Mucosa of rectum (tissue), 2 donors: ENCODE data around the gene NALCN.

Experiments
- H3K27ac ChIP-seq, 2 donors: one replicate each; pipeline ENCODE4 v1.7.0; 2013; ENCODE audit warnings: inconsistent platforms in 2 of 2, low read depth in 2 of 2, low read length in 2 of 2
- H3K27me3 ChIP-seq, 2 donors: one replicate each; pipeline ENCODE4 v1.7.0; 2013; ENCODE audit warnings: low read length in 2 of 2; ENCODE audit not compliant: control insufficient read depth in 2 of 2, insufficient read depth in 2 of 2
- H3K36me3 ChIP-seq, 2 donors: one replicate each; pipeline ENCODE4 v1.7.0; 2013; ENCODE audit warnings: low read length in 2 of 2; ENCODE audit not compliant: control insufficient read depth in 2 of 2, insufficient read depth in 2 of 2
- H3K4me1 ChIP-seq, 2 donors: one replicate each; pipeline ENCODE4 v1.7.0; 2013; ENCODE audit warnings: low read length in 2 of 2, mild to moderate bottlenecking in 1 of 2; ENCODE audit not compliant: control insufficient read depth in 2 of 2, insufficient read depth in 2 of 2
- H3K4me3 ChIP-seq, 2 donors: one replicate each; pipeline ENCODE4 v1.7.0; 2013; ENCODE audit warnings: low read length in 2 of 2
- H3K9ac ChIP-seq, 2 donors: one replicate each; pipeline ENCODE4 v1.7.0; 2013; ENCODE audit warnings: low read length in 2 of 2, low read depth in 1 of 2, mild to moderate bottlenecking in 1 of 2
- H3K9me3 ChIP-seq, 2 donors: one replicate each; pipeline ENCODE4 v1.7.0; 2013; ENCODE audit warnings: low read length in 2 of 2; ENCODE audit not compliant: control insufficient read depth in 2 of 2
- donor health status: healthy.
- donor health status: Normal muscosa, but diverticular disease.

Gene NALCN

DNA sequence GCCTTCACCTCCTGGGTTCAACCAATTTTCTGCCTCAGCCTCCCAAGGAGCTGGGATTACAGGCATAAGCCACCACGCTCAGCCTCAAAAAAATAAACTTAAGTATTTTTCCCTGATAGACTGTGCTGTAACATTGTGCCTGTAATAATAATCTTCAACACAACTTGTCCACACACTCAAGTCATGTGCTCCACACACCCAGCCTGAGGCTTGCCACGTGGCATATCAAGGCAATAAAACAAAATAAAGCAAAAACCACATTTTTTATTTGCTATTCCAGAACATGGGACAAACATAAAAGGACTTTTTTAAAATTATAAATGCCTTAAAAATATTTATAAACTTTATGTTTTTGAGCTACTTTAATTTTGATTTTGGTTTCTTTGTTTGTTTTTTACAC is 115.8 kb downstream of the NALCN start:
- Histone ChIP-seq H3K27me3 (no peaks in the 10 kb centered on the region), H3K27ac (no peak overlapping the region), H3K9ac (no peak overlapping the region), H3K4me1 (no peaks in the 10 kb centered on the region), H3K4me3 (no peak overlapping the region), H3K9me3 (no peaks in the 10 kb centered on the region), H3K36me3 (no peaks in the 10 kb centered on the region)

DNA sequence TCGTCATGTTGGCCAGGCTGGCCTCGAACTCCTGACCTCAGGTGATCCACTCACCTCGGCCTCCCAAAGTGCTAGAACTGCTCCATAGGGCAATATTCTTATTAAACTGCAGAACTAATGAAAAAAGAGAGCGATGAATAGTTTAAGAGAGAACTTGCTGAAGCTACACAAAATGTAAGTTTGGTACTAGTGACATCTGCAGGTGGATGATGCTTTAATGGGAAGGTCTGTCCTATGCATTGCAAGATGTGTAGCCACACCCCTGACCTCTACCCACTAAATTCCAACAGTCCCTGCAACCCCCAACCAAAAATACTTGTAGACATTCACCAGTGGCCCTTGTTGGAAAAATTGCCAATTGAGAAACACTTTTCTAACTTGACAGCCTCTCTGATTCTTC is 117.8 kb downstream of the NALCN start:
- no peaks in the 10 kb centered on the region for H3K27me3 ChIP-seq
- no peak overlapping the region for H3K27ac ChIP-seq
- no peaks in the 10 kb centered on the region for H3K9me3 ChIP-seq
- no peaks in the 10 kb centered on the region for H3K36me3 ChIP-seq
- no peak overlapping the region for H3K4me3 ChIP-seq
- no peak overlapping the region for H3K9ac ChIP-seq
- no peaks in the 10 kb centered on the region for H3K4me1 ChIP-seq

DNA sequence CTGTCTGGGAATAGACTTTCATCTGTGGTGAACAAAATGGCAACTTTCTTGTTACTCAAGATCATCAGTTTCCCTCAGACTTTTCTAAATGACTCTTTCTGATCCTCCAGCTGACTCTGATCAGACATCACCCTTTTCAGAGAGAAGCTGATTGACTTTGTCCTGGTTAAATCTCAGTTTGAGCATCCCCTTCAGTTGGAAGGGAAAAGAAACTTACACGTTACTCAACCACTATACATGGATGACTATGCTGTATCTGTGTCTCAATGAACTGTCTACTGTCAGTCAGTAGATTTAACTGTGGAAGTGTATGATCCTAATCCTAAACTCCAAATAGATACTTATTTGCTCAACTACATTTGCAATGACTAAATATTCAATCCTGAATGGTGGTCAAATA is 118.5 kb downstream of the NALCN start:
- no peaks in the 10 kb centered on the region for H3K36me3 ChIP-seq
- no peak overlapping the region for H3K4me3 ChIP-seq
- no peaks in the 10 kb centered on the region for H3K27me3 ChIP-seq
- H3K9ac ChIP-seq = no peak overlapping the region
- no peaks in the 10 kb centered on the region for H3K9me3 ChIP-seq
- H3K27ac ChIP-seq = no peak overlapping the region
- H3K4me1 ChIP-seq = no peaks in the 10 kb centered on the region

DNA sequence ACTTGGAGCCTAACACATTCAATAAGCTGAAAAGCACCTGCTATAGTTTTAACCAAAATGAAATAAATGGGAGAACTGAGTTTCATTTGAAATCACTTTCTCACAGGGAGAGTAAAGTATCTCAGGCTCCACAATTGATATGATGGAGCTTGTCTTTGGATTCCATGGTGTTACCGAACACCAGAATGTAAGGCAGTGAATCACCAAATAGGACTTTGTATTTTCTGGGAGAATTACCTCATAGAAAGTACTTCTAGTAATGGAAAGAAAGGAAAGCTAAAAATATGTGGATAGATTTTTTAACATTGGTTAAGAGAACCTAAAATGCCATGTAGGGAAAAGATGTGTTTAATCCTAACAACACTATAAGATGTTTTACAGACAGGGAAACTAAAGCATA is 123.6 kb downstream of the NALCN start:
- no peaks in the 10 kb centered on the region for H3K4me1 ChIP-seq
- no peak overlapping the region for H3K4me3 ChIP-seq
- no peaks in the 10 kb centered on the region for H3K27me3 ChIP-seq
- H3K27ac ChIP-seq = no peak overlapping the region
- H3K9ac ChIP-seq = no peak overlapping the region
- H3K36me3 ChIP-seq = no peaks in the 10 kb centered on the region
- H3K9me3 ChIP-seq = no peaks in the 10 kb centered on the region

DNA sequence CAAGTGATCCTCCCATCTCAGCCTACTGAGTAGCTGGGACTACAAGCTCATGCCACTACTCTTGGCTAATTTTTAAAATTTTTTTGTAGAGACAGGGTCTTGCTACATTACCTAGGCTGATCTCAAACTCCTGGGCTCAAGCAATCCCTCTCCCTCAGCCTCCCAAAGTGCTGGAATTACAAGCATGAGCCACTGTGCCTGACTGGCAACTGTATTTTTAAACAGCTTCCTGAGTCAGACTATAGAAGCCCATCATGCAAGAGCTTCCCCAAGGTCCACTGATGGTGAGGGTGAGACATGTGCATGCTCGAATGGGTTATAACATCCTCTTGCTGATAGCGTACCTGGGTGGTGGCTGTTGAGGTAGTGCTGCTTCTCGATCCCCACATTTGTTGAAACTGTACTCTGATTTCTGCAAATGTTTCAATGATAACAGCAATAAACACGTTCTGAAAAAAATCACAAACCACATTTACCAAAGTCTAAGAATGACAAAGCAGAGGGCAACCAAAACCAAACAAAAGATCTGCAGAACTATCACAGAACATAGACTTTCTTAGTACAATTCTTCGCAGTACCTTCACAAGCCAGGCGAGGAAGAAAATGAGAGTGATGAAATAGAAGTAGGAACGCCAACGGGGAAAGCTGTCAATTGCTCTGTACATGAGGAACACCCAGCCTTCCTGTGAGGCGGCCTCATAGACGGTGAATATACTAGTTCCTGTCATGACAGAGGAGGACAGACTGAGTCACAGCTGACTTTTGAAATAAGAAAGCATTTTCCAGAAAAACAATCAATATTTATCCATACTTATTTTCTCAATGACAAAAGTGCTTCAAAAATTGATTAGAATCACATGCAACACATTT is 124.4 kb downstream of the NALCN start:
- Histone ChIP-seq H3K9me3 (no peaks in the 10 kb centered on the region), H3K4me3 (no peak overlapping the region), H3K9ac (no peak overlapping the region), H3K36me3 (no peaks in the 10 kb centered on the region), H3K4me1 (no peaks in the 10 kb centered on the region), H3K27me3 (no peaks in the 10 kb centered on the region), H3K27ac (no peak overlapping the region)

DNA sequence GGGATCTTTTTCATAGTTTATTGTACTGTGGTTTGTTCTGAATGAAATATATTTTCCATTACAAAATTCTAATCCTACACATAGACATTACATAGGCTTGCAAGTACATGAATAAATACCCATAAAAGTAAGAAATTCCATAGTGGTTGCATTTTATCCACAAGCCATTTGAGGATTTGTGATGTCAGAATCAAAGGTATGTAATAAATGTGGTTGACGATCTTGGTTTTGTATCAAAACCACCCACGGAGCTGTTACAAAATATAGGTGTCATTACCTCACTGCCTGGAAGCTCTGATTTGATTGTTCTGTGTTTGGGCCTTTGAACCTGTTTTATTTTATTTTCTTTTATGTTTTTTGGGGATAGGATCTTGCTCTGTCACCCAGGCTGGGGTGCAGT is 125.1 kb downstream of the NALCN start:
- Histone ChIP-seq H3K27ac (no peak overlapping the region), H3K36me3 (no peaks in the 10 kb centered on the region), H3K27me3 (no peaks in the 10 kb centered on the region), H3K9me3 (no peaks in the 10 kb centered on the region), H3K4me3 (no peak overlapping the region), H3K9ac (no peak overlapping the region), H3K4me1 (no peaks in the 10 kb centered on the region)

DNA sequence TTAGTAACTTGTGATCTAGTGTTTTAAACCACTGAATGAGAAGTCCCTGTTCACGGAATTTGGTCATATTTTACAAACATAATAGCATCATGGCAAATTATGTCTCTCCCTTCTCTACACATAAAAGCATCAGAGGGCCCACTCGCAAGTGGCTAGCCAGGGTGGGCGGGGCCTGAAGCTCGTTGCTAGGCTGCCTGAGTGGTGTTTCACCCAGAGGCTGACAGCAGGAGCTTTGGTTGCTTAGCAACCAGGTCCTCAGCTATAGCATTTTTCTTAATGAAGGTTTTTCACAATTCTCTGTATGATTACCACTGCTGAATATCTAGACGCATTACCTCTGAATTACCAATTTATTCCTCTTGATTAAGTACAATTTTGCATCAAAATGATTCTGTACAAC is 126.5 kb downstream of the NALCN start:
- Histone ChIP-seq H3K9ac (no peak overlapping the region), H3K4me3 (no peak overlapping the region), H3K9me3 (no peaks in the 10 kb centered on the region)

DNA sequence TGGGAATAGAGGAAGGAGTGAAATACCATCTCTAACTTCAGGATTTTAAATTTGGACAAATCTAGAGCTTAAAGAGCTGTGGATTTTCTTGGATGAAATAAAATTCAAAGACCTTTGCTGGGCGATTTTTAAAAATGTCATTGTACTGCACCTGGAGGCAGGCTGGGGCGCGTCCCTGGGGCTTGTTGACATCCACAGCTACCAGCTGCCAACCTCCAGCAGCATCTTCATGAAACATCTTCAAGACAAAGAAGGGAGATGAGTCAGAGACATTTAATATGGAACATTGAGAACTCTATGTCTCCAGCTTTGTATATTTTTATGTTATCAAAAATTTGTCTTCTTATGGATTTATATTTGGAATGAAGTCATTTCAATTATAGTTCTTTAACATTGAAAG is 132.5 kb downstream of the NALCN start:
- Histone ChIP-seq H3K4me3 (no peak overlapping the region), H3K9me3 (no peaks in the 10 kb centered on the region), H3K4me1 (no peaks in the 10 kb centered on the region), H3K27me3 (no peaks in the 10 kb centered on the region), H3K36me3 (no peaks in the 10 kb centered on the region), H3K27ac (no peak overlapping the region), H3K9ac (no peak overlapping the region)

More for the DNA sequence above, 126.5 kb downstream of the NALCN start:
- Histone ChIP-seq H3K27me3 (no peaks in the 10 kb centered on the region), H3K36me3 (no peaks in the 10 kb centered on the region), H3K27ac (no peak overlapping the region), H3K4me1 (no peaks in the 10 kb centered on the region)

DNA sequence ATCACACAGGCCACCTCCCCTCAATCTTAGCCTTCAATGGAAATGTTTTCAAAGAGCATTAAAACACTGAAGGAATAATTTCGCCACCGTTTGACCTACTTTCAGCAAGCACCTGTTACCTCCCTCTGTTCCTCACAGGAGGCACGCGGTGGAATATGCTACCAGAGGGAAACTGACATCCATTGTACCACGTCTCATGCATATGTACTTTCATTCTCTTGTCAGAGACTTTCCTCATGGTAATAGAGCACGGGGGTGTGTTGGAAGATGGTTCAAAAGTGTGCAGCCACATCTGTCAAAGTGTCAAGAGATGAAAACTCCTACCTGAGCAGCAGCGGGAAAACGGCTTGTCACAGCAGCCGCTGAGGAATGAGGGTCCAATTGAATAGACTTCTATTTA is 143.4 kb downstream of the NALCN start:
- Histone ChIP-seq H3K36me3 (no peaks in the 10 kb centered on the region), H3K9ac (no peak overlapping the region), H3K27ac (no peak overlapping the region), H3K27me3 (no peaks in the 10 kb centered on the region), H3K4me1 (no peaks in the 10 kb centered on the region), H3K4me3 (no peak overlapping the region), H3K9me3 (peaks cover 2 to 5% of the 10 kb centered on the region in 2 donors)

DNA sequence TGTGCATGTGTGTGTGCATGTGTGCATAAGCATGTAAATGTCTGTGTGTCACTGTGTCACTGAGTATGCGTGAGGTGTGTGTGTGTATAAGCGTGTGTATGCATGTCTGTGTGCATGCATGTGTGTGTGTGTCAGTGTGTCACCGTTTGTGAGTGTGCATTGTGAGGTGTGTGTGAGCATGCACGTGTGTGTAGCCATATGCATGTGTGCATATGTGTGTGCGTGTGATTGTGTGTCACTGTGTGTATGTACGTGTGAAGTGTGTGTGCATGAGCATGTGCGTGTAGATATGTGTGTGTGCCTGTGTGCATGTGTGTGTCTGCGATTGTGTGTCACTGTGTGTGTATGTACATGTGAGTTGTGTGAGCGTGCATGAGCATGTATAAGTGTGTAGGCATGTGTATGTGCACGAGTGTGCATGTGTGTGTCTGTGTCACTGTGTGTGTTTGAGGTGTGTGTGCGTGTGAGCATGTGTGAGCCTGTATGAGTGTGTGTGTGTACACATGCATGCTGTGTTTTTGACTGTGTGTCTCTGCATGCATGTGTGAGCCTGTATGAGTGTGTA is 144.5 kb downstream of the NALCN start:
- Histone ChIP-seq H3K4me1 (no peaks in the 10 kb centered on the region), H3K27me3 (no peaks in the 10 kb centered on the region), H3K27ac (no peak overlapping the region), H3K9me3 (peaks cover 2 to 5% of the 10 kb centered on the region in 2 donors), H3K36me3 (no peaks in the 10 kb centered on the region), H3K9ac (no peak overlapping the region), H3K4me3 (no peak overlapping the region)
